C4-2B (cell line): ENCODE results near the gene ORC6.

Experiments
- ZFX ChIP-seq: fragments of 450-650 bp; IDR thresholded peaks from 2 replicates; pipeline ENCODE4 v1.6.1; 2017
- TF ChIP-seq, protein P1 (sequence below): fragments of 450-650 bp; conservative IDR thresholded peaks from 2 replicates; pipeline ENCODE4 v1.5.1; 2017; ENCODE audit warnings: mild to moderate bottlenecking

GRCh38 chr16:46691726-46692125 lies 2.3 kb downstream of the ORC6 start:
- TF ChIP-seq, protein P1, sequence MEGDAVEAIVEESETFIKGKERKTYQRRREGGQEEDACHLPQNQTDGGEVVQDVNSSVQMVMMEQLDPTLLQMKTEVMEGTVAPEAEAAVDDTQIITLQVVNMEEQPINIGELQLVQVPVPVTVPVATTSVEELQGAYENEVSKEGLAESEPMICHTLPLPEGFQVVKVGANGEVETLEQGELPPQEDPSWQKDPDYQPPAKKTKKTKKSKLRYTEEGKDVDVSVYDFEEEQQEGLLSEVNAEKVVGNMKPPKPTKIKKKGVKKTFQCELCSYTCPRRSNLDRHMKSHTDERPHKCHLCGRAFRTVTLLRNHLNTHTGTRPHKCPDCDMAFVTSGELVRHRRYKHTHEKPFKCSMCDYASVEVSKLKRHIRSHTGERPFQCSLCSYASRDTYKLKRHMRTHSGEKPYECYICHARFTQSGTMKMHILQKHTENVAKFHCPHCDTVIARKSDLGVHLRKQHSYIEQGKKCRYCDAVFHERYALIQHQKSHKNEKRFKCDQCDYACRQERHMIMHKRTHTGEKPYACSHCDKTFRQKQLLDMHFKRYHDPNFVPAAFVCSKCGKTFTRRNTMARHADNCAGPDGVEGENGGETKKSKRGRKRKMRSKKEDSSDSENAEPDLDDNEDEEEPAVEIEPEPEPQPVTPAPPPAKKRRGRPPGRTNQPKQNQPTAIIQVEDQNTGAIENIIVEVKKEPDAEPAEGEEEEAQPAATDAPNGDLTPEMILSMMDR: no peak
- no peak for TF ChIP-seq ZFX
